Naive B cell (primary cell): ENCODE data around the gene CKAP2L. TPM values are rescaled to one million over a fixed set of nuclear protein-coding genes. Genes with fewer than 3 reads are reported as not detected.
"Not testable (repeated sequence)": the region's sequence is repeated elsewhere in the genome, so short reads cannot be mapped to it uniquely, and the experiment has no call there.

Experiments
- ATAC-seq, 2 donors: fragments of 150-1000 bp; cut with Tn5 transposase; 2 replicates each; pipeline ENCODE4 v1.10.0; 2021; ENCODE audit warnings: low read depth in 2 of 2, mild to moderate bottlenecking in 2 of 2, moderate library complexity in 2 of 2
- DNase-seq: peaks from one replicate; pipeline ENCODE4 v3.0.0; 2022
- H3K27ac Mint-ChIP-seq, 6 donors: one replicate each; pipeline ENCODE4 v1.8.0; 2020 to 2022; ENCODE audit warnings: mild to moderate bottlenecking in 6 of 6, mixed read lengths in 6 of 6, moderate library complexity in 5 of 6, inconsistent platforms in 2 of 6
- H3K27me3 Mint-ChIP-seq, 3 donors: one replicate each; pipeline ENCODE4 v1.8.0; 2021 to 2022; ENCODE audit warnings: mixed read lengths in 3 of 3, mild to moderate bottlenecking in 1 of 3
- H3K36me3 Mint-ChIP-seq, 2 donors: one replicate each; pipeline ENCODE4 v1.8.0; 2020 to 2022; ENCODE audit warnings: mixed read lengths in 2 of 2, inconsistent platforms in 1 of 2, mild to moderate bottlenecking in 1 of 2
- H3K4me1 Mint-ChIP-seq, 3 donors: one replicate each; pipeline ENCODE4 v1.8.0; 2020 to 2022; ENCODE audit warnings: mixed read lengths in 3 of 3, inconsistent platforms in 1 of 3, mild to moderate bottlenecking in 1 of 3, moderate library complexity in 1 of 3
- H3K4me3 Mint-ChIP-seq, 8 donors: one replicate each; pipeline ENCODE4 v1.8.0; 2020 to 2022; ENCODE audit warnings: mild to moderate bottlenecking in 8 of 8, mixed read lengths in 8 of 8, moderate library complexity in 8 of 8, inconsistent platforms in 2 of 8
- H3K9me3 Mint-ChIP-seq, 7 donors: one replicate each; pipeline ENCODE4 v1.8.0; 2020 to 2022; ENCODE audit warnings: mixed read lengths in 7 of 7, mild to moderate bottlenecking in 5 of 7, inconsistent platforms in 2 of 7, moderate library complexity in 1 of 7
- polyA plus RNA-seq, 6 donors: library from polyadenylated mRNA; unstranded; fragments of 300-500 nt; fragmentation: Illumina TruSeq; gene quantifications; one replicate each; pipeline ENCODE4 v1.2.3, GENCODE V29; 2021; ENCODE audit warnings: low read depth in 6 of 6

Gene CKAP2L
- polyA plus RNA-seq, 6 donors from 2014 or later = 0.16 TPM; not detected in 5

DNA sequence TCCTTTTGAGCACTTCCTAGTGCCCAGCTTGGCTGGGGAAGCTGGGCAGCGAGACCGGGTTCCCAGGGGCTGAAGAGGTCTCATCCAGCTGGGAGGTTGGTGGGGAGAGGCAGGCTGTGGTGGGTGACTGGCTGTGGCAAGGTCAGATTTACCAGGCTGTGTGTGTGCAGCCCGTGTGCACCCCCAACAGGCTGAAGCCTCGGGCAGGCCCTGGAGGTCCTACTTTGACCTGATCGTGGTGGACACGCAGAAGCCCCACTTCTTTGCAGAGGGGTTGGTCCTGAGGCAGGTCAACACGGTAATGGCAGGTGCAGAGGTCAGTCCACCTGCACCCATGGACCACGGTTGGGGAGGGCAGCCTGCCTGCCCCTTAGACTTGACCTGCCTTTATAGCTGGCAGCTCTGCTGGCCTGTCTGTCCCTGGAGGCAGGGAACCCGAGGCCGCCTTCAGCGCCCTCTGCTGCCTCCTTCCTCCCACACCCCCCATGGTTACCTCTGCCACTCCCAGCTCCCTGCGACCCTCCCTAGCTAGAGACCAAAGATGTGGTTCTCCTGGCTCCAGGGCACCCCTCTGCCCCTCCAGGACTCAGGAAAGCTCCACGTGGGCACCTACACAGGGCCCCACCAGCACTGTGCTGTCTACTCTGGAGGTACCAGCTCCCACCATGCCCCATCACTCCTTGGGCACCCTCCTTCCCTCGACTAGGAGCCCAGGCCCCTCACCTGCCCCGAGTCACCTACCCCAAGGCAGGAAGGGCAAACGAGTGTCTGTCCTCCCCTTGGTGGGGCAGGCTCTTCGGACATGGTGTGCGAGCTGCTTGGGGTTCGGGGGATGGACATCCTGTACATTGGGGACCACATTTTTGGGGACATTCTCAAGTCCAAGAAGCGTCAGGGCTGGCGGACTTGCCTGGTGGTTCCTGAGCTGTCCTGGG, 39.6 kb downstream of the CKAP2L start:
- Mint-ChIP-seq H3K27ac (no peak overlapping the region), H3K4me3 (peak overlapping the region in 2 of 8 donors; percentile 25 to 35), H3K9me3 (no peaks in the 10 kb centered on the region), H3K27me3 (peaks cover 4 to 11% (median 5%) of the 10 kb centered on the region in 3 donors), H3K36me3 (no peaks in the 10 kb centered on the region), H3K4me1 (peaks cover 7 to 14% (median 11%) of the 10 kb centered on the region in 3 donors)
- DNase-seq (no peak), ATAC-seq (no peak)

DNA sequence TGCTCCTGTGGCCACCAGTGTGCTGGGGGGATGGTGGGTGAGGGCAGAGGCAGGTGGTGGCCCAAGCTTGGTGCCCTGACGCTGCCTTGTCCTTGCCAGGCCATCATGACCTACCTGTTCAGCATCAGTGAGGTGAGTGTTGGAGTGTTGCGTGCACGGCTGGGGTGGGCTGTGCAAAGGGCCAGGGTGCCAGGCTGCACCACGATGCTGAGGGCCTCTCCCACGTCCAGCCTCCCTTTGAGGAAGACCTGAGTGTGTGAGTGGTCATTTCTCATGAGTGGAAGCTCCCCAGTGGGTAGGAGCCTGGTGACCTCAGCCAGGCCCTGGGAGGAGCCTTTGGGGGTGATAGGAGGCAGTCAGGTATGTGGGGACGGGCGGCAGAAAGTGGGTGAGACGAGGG, 40.4 kb downstream of the CKAP2L start:
- no peaks in the 10 kb centered on the region for H3K36me3 Mint-ChIP-seq
- ATAC-seq = no peak

DNA sequence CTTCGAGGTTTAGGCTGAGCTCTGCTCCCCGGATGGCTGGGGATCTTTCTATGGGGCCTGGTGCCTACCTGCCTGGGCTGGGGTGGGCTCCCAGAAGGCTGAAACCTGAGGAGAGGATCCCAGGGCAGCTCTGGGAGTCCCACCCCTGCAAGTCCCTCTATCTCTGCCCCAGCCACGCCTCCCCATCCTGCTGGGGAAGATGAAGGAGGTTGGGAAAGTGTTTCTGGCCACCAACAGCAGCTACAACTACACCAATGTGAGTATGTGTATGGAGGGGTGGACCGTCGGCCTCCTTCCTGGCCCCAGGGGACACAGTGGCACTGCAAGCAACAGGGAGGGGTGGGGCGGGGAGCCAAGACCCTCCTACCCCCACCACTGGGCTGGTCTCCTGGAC, 40.9 kb downstream of the CKAP2L start:
- Mint-ChIP-seq H3K9me3 (no peaks in the 10 kb centered on the region), H3K4me3 (no peak overlapping the region), H3K36me3 (no peaks in the 10 kb centered on the region), H3K4me1 (peaks cover 7 to 14% (median 11%) of the 10 kb centered on the region in 3 donors), H3K27ac (no peak overlapping the region), H3K27me3 (peaks cover 4 to 11% (median 5%) of the 10 kb centered on the region in 3 donors)
- ATAC-seq = no peak
- DNase-seq = no peak

More for the DNA sequence above, 40.4 kb downstream of the CKAP2L start:
- Mint-ChIP-seq H3K9me3 (no peaks in the 10 kb centered on the region), H3K4me3 (no peak overlapping the region), H3K4me1 (peaks cover 7 to 14% (median 11%) of the 10 kb centered on the region in 3 donors), H3K27me3 (peaks cover 4 to 11% (median 5%) of the 10 kb centered on the region in 3 donors), H3K27ac (no peak overlapping the region)
- DNase-seq = no peak

DNA sequence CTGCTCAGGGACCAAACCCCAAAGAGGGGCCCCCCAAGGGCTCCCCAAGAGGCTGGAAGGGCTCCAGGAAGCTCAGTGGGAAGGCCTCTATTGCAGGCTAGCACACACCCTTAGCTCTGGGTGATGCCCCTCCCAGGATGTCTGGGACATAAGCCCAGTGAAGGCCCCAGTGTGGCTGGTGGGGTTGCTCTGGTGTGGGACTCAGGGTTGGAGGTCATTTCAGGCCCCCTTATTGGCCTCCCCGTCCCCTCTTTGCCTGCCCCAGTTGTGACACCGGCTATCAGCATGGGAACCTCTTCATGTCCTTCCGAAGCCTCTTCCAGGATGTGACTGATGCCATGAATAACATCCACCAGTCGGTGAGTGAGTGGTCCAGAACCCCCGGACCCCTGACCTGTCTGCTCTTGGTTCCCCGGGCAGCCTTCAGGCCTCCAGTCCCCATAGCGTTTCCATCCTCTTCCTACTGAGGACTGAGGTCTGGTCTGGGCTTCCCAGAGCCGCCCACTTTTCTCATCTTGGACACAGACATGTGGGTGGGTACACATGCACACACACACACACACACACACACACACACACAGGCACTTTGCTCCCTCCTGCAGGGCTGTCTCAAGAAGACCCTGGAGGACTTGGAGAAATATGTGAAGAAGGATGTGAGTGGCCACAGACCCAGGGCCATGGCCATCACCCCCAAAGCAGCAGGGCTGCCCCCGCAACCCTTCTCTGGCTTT, 41.4 kb downstream of the CKAP2L start:
- Mint-ChIP-seq H3K27me3 (peaks cover 4 to 11% (median 5%) of the 10 kb centered on the region in 3 donors), H3K9me3 (no peaks in the 10 kb centered on the region), H3K36me3 (no peaks in the 10 kb centered on the region), H3K4me3 (no peak overlapping the region), H3K27ac (no peak overlapping the region), H3K4me1 (peaks cover 7 to 14% (median 11%) of the 10 kb centered on the region in 3 donors)
- ATAC-seq (no peak), DNase-seq (no peak)

DNA sequence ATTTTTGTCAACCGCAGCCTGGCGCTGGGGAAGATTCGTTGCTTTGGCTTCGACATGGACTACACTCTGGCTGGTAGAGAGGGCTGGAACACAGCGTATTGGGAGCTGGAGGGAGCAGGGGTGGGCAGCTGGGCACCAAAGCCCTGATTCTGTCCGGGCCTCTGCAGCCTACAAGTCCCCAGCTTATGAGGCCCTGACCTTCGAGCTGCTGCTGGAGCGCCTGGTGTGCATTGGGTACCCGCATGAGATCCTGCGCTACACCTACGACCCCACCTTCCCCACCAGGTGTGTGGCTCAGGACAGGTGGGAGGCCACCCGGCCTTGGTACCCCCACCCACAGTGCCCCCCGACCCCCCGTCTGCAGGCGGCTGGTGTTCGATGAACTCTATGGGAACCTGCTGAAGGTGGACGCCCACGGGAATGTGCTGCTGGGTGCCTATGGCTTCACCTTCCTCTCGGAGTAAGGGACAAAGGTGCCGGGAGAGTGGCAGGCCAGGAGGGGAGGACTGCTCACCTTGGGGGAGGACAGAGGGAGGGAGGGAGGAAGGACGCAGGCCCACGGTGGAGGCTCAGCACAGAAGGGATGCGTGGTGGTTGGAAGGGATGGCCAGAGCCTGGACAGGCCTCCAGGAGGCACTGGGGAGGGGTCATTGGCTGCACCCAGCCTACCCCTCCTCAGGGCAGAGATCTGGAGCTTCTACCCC, 42.4 kb downstream of the CKAP2L start:
- Mint-ChIP-seq H3K36me3 (no peaks in the 10 kb centered on the region), H3K27ac (no peak overlapping the region), H3K4me1 (peaks cover 7 to 12% (median 9%) of the 10 kb centered on the region in 3 donors), H3K9me3 (peaks cover 0 to 6% (median 2%) of the 10 kb centered on the region in 7 donors), H3K27me3 (peaks cover 4 to 11% (median 5%) of the 10 kb centered on the region in 3 donors), H3K4me3 (no peak overlapping the region)
- DNase-seq (no peak), ATAC-seq (no peak)

DNA sequence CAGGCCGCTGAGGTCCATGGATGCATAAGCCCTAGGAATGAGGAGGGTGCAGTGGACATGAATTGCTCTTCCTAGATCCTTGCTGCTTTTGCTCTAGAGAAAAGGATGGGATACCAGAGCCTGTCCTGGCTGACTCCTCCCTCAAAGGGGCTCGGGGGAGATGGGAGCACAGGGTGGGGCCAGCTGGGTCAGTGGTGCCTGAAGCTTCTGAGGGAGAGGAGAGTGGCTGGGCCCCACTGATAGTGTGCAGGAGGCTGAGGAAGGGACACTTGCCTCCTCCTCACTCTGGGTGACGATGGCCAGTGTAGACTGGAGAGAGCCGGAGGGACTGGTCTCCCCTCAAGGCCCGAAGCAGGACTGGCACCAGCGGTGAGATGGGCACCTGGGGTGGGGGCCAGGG, 43.6 kb downstream of the CKAP2L start, which contains the start of gene NT5DC4:
Gene NT5DC4 (plus strand): TSS at position 236 of the 400 bp plus-strand sequence. CDS start 60 bp downstream, at position 296.
- no peak for DNase-seq
- Mint-ChIP-seq H3K36me3 (no peaks in the 10 kb centered on the region), H3K4me3 (peak within 1 kb of the TSS in 2 of 8 donors; percentile 41 to 52), H3K27ac (peak within 1 kb of the TSS in 1 of 6 donors; percentile 48), H3K9me3 (peaks cover 0 to 7% (median 2%) of the 10 kb centered on the region in 7 donors), H3K4me1 (peaks cover 0 to 5% (median under 1%) of the 10 kb centered on the region in 3 donors), H3K27me3 (peaks cover 4 to 11% (median 5%) of the 10 kb centered on the region in 3 donors)
- ATAC-seq = no peak

DNA sequence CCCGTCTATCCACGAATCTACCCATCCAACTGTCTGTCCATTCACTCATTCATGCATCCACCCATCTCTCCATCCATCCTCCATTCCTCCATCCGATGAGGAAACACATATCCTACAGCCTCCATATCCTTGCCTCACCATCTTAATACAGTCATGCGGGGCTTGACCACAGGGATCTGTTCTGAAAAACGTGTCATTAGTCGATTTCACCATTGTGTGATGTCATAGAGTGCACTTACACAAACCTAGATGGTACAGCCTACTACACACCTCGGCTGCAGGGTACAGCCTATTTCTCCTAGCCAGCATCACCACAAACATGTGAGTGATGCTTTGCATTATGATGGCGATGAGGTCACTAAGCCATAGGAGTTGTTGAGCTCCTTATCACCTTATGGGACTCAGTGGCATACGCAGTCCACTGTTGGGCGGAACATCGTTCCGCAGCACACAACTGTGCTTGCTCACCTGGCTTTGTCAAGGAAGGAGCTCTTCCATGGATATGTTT, 45.5 kb downstream of the CKAP2L start:
- H3K27me3 Mint-ChIP-seq = peaks cover 4 to 19% (median 15%) of the 10 kb centered on the region in 3 donors
- ATAC-seq = no peak
- no peak for DNase-seq
- no peak overlapping the region for H3K4me3 Mint-ChIP-seq
- H3K36me3 Mint-ChIP-seq = no peaks in the 10 kb centered on the region
- peaks cover 0 to 5% (median 0%) of the 10 kb centered on the region in 3 donors for H3K4me1 Mint-ChIP-seq
- peaks cover 0 to 7% (median 2%) of the 10 kb centered on the region in 7 donors for H3K9me3 Mint-ChIP-seq
- H3K27ac Mint-ChIP-seq = no peak overlapping the region

DNA sequence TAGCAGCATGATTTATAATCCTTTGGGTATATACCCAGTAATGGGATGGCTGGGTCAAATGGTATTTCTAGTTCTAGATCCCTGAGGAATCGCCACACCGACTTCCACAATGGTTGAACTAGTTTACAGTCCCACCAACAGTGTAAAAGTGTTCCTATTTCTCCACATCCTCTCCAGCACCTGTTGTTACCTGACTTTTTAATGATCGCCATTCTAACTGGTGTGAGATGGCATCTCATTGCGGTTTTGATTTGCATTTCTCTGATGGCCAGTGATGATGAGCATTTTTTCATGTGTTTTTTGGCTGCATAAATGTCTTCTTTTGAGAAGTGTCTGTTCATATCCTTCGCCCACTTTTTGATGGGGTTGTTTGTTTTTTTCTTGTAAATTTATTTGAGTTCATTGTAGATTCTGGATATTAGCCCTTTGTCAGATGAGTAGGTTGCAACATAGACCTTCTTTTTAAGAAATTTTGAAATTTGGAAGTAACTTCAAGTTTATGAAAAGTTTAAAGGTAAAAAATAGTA, 47.5 kb downstream of the CKAP2L start:
- not testable (repeated sequence) for H3K4me3 Mint-ChIP-seq, DNase-seq, H3K36me3 Mint-ChIP-seq, ATAC-seq, H3K9me3 Mint-ChIP-seq
- peaks cover 4 to 29% (median 28%) of the 10 kb centered on the region in 3 donors for H3K27me3 Mint-ChIP-seq
- H3K27ac Mint-ChIP-seq = peak overlapping the region in 1 of 6 donors; percentile 44
- H3K4me1 Mint-ChIP-seq = peaks cover 9 to 24% (median 18%) of the 10 kb centered on the region in 3 donors

DNA sequence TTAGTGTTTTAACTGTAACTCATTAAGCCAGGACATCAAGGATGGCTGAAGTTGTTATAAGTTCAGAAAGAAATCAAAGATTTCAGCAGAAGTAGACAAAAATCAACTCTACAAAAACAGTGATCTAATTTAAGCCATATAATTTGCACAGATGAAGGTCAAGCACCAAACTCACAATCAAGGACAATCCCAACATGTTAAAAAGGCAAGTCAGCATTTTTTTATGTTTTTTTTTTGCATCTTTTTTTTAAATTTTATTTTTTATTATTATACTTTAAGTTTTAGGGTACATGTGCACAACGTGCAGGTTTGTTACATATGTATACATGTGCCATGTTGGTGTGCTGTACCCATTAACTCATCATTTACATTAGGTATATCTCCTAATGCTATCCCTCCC, 48.3 kb downstream of the CKAP2L start:
- not testable (repeated sequence) for DNase-seq, H3K9me3 Mint-ChIP-seq, H3K4me3 Mint-ChIP-seq, ATAC-seq, H3K36me3 Mint-ChIP-seq, H3K27ac Mint-ChIP-seq
- Mint-ChIP-seq H3K4me1 (peaks cover 12 to 27% (median 21%) of the 10 kb centered on the region in 3 donors), H3K27me3 (peaks cover under 1 to 28% (median 26%) of the 10 kb centered on the region in 3 donors)

DNA sequence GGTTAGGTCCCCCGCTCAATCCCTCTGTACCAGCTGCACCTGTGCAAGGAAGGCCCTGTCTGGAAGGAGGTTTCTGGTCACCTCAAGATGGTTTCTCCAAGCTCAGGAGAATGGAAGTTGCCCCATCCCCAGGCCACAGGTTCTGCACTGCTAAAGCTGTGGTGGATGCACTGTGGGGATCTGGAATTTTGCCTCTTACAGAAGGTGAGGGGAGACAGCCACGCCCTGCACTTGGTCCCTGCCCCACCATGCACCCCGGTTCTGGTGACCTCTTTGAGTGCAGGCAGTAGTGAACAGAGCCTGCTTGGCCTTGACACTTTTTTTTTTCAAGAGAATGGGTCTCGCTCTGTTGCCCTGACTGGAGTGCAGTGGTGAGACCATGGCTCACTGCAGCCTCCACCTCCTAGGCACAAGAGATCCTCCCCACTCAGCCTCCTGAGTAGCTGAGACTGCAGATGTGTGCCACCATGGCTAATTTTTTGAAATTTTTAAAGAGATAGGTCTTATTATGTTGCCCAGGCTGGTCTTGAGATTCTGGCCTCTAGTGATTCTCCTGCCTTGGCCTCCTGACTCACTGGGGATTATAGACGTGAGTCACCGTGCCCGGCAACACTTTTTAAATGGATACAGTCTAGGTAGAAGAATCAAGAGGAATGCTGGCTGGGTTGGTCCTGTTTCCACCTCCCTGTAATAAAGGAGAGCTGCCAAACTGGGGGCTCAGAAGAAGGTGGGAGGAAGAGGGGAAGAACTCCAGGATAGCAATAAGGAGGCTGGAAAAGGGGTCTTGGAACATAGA, 49.4 kb downstream of the CKAP2L start:
- H3K36me3 Mint-ChIP-seq = no peaks in the 10 kb centered on the region
- peak overlapping the region in 2 of 8 donors; percentile 28 to 56 for H3K4me3 Mint-ChIP-seq
- ATAC-seq (no peak), DNase-seq (no peak)
- peaks cover 0 to 7% (median 2%) of the 10 kb centered on the region in 7 donors for H3K9me3 Mint-ChIP-seq
- H3K4me1 Mint-ChIP-seq = peaks cover 21 to 33% (median 29%) of the 10 kb centered on the region in 3 donors
- no peak overlapping the region for H3K27ac Mint-ChIP-seq
- H3K27me3 Mint-ChIP-seq = peaks cover 0 to 23% (median 19%) of the 10 kb centered on the region in 3 donors

DNA sequence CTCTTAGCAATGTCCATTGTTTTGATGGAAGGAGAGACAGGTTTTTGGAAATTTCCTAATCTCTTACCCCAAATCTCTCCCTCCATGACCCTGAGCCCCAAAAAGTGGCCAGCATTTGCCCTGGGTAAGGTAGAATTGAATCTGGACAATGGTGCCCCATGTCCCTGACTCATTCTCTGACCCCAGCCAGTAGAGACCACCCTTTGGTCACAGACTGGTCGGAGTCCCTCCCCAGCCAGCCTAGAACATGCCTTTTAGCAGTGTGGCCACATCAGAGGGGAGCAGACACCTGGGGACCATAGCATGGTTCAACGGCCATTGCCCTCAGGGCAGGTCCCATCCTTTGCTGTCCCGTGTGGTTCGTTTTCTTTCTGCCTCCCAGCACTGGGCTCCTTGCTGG, 50.1 kb downstream of the CKAP2L start:
- peak overlapping the region in 1 of 6 donors; percentile 43 for H3K27ac Mint-ChIP-seq
- peaks cover 28 to 40% (median 33%) of the 10 kb centered on the region in 3 donors for H3K4me1 Mint-ChIP-seq
- H3K9me3 Mint-ChIP-seq = peaks cover 0 to 7% (median 2%) of the 10 kb centered on the region in 7 donors
- ATAC-seq (no peak), DNase-seq (no peak)
- no peaks in the 10 kb centered on the region for H3K36me3 Mint-ChIP-seq
- peak overlapping the region in 1 of 8 donors; percentile 29 for H3K4me3 Mint-ChIP-seq
- peaks cover 0 to 23% (median 19%) of the 10 kb centered on the region in 3 donors for H3K27me3 Mint-ChIP-seq

DNA sequence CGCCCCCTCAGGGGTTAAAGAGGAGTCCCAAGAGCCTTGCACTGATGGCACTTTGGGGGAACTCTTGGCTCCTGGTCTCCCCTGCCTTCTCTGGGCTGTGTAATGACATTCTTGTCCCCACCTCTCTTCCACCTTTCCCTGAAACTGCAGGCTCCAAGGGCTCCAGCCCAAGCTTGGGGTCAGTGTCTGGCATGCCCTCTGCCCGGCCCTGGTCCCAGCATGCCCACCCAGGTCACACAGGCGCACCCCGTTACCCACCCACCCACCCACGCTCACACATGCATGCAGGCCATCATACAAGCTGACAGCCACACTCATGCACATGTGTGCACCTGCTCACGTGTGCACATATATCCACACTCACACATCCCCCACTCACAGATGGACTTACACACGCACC, 50.5 kb downstream of the CKAP2L start:
- ATAC-seq (no peak), DNase-seq (no peak)
- no peak overlapping the region for H3K4me3 Mint-ChIP-seq
- peaks cover 0 to 23% (median 19%) of the 10 kb centered on the region in 3 donors for H3K27me3 Mint-ChIP-seq
- H3K36me3 Mint-ChIP-seq = no peaks in the 10 kb centered on the region
- H3K27ac Mint-ChIP-seq = peak overlapping the region in 1 of 6 donors; percentile 43
- peaks cover 0 to 7% (median 2%) of the 10 kb centered on the region in 7 donors for H3K9me3 Mint-ChIP-seq
- H3K4me1 Mint-ChIP-seq = peaks cover 32 to 44% (median 33%) of the 10 kb centered on the region in 3 donors
